SK-N-MC (cell line): Measurements from ENCODE around the gene TMEM271.

Experiments
- EZH2 ChIP-seq: fragments of 200-600 bp; sonication (generic); IDR thresholded peaks from one replicate; pipeline ENCODE4 v1.6.1; 2017; ENCODE audit warnings: antibody characterized with exemption
- FOXP2 ChIP-seq: optimal IDR thresholded peaks from 2 replicates; pipeline ENCODE3; 2011; ENCODE audit warnings: mild to moderate bottlenecking, moderate library complexity; ENCODE audit not compliant: insufficient read depth; ENCODE audit errors: extremely low read length, control extremely low read depth
- POLR2AphosphoS5 ChIP-seq: IDR thresholded peaks from 2 replicates; pipeline ENCODE4 v1.6.1; 2012; ENCODE audit warnings: mild to moderate bottlenecking, low read depth, low read length, borderline replicate concordance

DNA sequence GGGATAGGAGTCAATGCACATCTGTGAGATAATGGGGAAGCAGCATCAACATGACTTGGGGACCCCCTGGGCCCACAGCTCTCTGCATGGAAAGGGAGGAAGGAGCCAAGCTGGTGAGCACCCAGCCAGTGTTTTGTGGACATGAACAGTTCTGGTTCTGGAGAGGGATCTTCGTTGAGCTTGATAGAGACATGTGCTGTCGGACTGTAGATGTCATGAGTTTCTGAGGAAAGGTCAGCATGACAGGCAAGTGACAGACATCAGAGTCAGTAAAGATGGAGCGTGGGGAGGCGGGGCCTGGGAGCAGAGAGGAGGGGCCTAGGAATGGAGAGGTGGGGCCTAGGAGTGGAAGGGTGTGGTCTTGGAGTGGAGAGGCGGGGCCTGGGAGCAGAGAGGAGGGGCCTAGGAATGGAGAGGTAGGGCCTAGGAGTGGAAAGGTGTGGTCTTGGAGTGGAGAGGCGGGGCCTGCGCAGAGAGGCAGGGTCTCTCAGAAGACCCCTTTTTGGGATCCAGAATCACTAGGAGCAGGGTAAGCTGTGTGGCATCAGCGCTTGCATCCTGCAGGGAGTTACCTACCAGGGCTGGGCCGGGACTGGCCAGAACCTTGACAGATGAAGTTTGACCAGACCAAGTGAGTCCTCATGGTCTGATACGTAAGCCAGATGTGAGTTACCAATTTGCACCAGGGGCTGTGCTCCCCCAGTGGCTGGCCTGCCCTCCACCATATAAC, 43.3 kb downstream of the TMEM271 start:
- TF ChIP-seq POLR2AphosphoS5 = no peak
- TF ChIP-seq EZH2 = no peak
- no peak for TF ChIP-seq FOXP2
